NCI-H446 treated with DMSO at 0.1 percent for 48 hours (cell line): ENCODE measurements around the gene TM4SF20.

Experiments
- DNase-seq: peaks from one replicate; lab custom pipeline; 2025; lab: John Stamatoyannopoulos, UW

The TM4SF20 gene

GRCh38 chr2:227320305-227321094, 58.6 kb downstream of the TM4SF20 start:
- no peak for DNase-seq

- no peak for DNase-seq
These were observed 61.3 kb downstream of the TM4SF20 start for GRCh38 chr2:227317834-227318233.

- no peak for DNase-seq
These were observed 65.8 kb downstream of the TM4SF20 start for GRCh38 chr2:227313310-227313709.

GRCh38 chr2:227312579-227312978, 66.5 kb downstream of the TM4SF20 start:
- no peak for DNase-seq
